GM23338 (cell line): ENCODE data around the gene JPH4. TPM values are rescaled to one million over a fixed set of nuclear protein-coding genes. Genes with fewer than 3 reads are reported as not detected.
"Not testable (repeated sequence)": the region's sequence is repeated elsewhere in the genome, so short reads cannot be mapped to it uniquely, and the experiment has no call there.

Experiments used
- ATAC-seq: fragments of 200-7000 bp; cut with Tn5 transposase; 3 replicates; pipeline ENCODE4 v1.9.1; 2020
- DNase-seq: peaks from one replicate; pipeline ENCODE4 v3.0.0-alpha.2; 2015; ENCODE audit warnings: low spot score
- H2AFZ ChIP-seq: fragments of 200-600 bp; sonication (generic); 2 replicates; pipeline ENCODE4 v1.8.0; 2016; ENCODE audit warnings: antibody characterized with exemption, mild to moderate bottlenecking, moderate library complexity
- H3F3A ChIP-seq: fragments of 200-600 bp; sonication (generic); replicated peaks from 2 replicates; pipeline ENCODE4 v1.8.0; 2017; ENCODE audit warnings: antibody characterized with exemption, mixed run types, low read depth
- H3K27ac ChIP-seq: fragments of 200-600 bp; sonication (generic); 2 replicates; pipeline ENCODE4 v1.6.1; 2016; ENCODE audit warnings: low read depth
- H3K27me3 ChIP-seq: fragments of 200-600 bp; sonication (generic); 2 replicates; pipeline ENCODE4 v1.8.0; 2016; ENCODE audit warnings: mild to moderate bottlenecking, mixed run types, moderate library complexity; ENCODE audit not compliant: insufficient read depth
- H3K36me3 ChIP-seq: fragments of 200-600 bp; sonication (generic); 2 replicates; pipeline ENCODE4 v1.8.0; 2016; ENCODE audit warnings: mild to moderate bottlenecking; ENCODE audit not compliant: insufficient read depth
- H3K4me1 ChIP-seq: fragments of 200-600 bp; sonication (generic); 2 replicates; pipeline ENCODE4 v1.8.0; 2016; ENCODE audit warnings: mild to moderate bottlenecking, moderate library complexity; ENCODE audit not compliant: insufficient read depth
- H3K4me2 ChIP-seq: fragments of 200-600 bp; sonication (generic); 2 replicates; pipeline ENCODE4 v1.7.1; 2017; ENCODE audit warnings: mixed run types
- H3K4me3 ChIP-seq: fragments of 200-600 bp; sonication (generic); 2 replicates; pipeline ENCODE4 v1.6.1; 2016; ENCODE audit warnings: mixed run types
- H3K79me2 ChIP-seq: fragments of 200-600 bp; sonication (generic); replicated peaks from 2 replicates; pipeline ENCODE4 v1.8.0; 2017; ENCODE audit warnings: mild to moderate bottlenecking; ENCODE audit not compliant: insufficient read depth
- H3K9me2 ChIP-seq: fragments of 200-600 bp; sonication (generic); 2 replicates; pipeline ENCODE4 v1.8.0; 2017; ENCODE audit not compliant: insufficient read depth
- H4K20me1 ChIP-seq: fragments of 200-600 bp; sonication (generic); replicated peaks from 2 replicates; pipeline ENCODE4 v1.8.0; 2017; ENCODE audit warnings: mild to moderate bottlenecking; ENCODE audit not compliant: insufficient read depth
- H3K27ac Mint-ChIP-seq: 2 replicates; pipeline ENCODE4 v1.8.0; 2020; ENCODE audit warnings: inconsistent platforms, mild to moderate bottlenecking, moderate library complexity, mixed read lengths
- H3K27me3 Mint-ChIP-seq: 3 replicates; pipeline ENCODE4 v1.8.0; 2022; ENCODE audit warnings: low read depth, mild to moderate bottlenecking, moderate library complexity, mixed read lengths, inconsistent platforms; ENCODE audit not compliant: insufficient read depth, poor library complexity
- H3K36me3 Mint-ChIP-seq: 3 replicates; pipeline ENCODE4 v1.8.0; 2021; ENCODE audit warnings: low read depth, mild to moderate bottlenecking, inconsistent platforms, moderate library complexity, mixed read lengths
- H3K4me1 Mint-ChIP-seq: 3 replicates; pipeline ENCODE4 v1.8.0; 2020; ENCODE audit warnings: mild to moderate bottlenecking, inconsistent platforms, mixed read lengths
- H3K4me3 Mint-ChIP-seq: 3 replicates; pipeline ENCODE4 v1.8.0; 2021; ENCODE audit warnings: moderate library complexity, mild to moderate bottlenecking, inconsistent platforms, mixed read lengths
- H3K9me3 Mint-ChIP-seq: 3 replicates; pipeline ENCODE4 v1.8.0; 2020; ENCODE audit warnings: moderate library complexity, mild to moderate bottlenecking, inconsistent platforms, mixed read lengths
- CREB1 ChIP-seq: fragments of 250-450 bp; sonication (Bioruptor Pico); IDR thresholded peaks from 2 replicates; pipeline ENCODE4 v1.5.0; 2020; ENCODE audit warnings: low read depth, mild to moderate bottlenecking, moderate library complexity
- ETS1 ChIP-seq: IDR thresholded peaks from 2 replicates; pipeline ENCODE4 v1.6.1; 2016; ENCODE audit warnings: antibody characterized with exemption
- EZH2 ChIP-seq: fragments of 200-600 bp; sonication (generic); IDR thresholded peaks from one replicate; pipeline ENCODE4 v1.8.0; 2017; ENCODE audit warnings: antibody characterized with exemption, mild to moderate bottlenecking, low read depth; ENCODE audit not compliant: unreplicated experiment
- EZH2phosphoT487 ChIP-seq: fragments of 200-600 bp; sonication (generic); IDR thresholded peaks from one replicate; pipeline ENCODE4 v1.8.1; 2018; ENCODE audit warnings: antibody characterized with exemption; ENCODE audit not compliant: unreplicated experiment
- NANOG ChIP-seq: IDR thresholded peaks from 2 replicates; pipeline ENCODE4 v1.6.1; 2016; ENCODE audit warnings: antibody characterized with exemption, borderline replicate concordance
- REST ChIP-seq: IDR thresholded peaks from one replicate; pipeline ENCODE4 v1.6.1; 2018; ENCODE audit warnings: antibody characterized with exemption; ENCODE audit not compliant: unreplicated experiment
- STAT1 ChIP-seq: IDR thresholded peaks from one replicate; pipeline ENCODE4 v1.6.1; 2016; ENCODE audit warnings: antibody characterized with exemption; ENCODE audit not compliant: unreplicated experiment
- ZNF114 ChIP-seq: fragments of 250-450 bp; sonication (Bioruptor Pico); IDR thresholded peaks from 2 replicates; pipeline ENCODE4 v1.5.0; 2020; ENCODE audit warnings: mild to moderate bottlenecking, moderate library complexity
- ZNF331 ChIP-seq: fragments of 250-450 bp; sonication (Bioruptor Pico); IDR thresholded peaks from 2 replicates; pipeline ENCODE4 v1.5.0; 2020; ENCODE audit warnings: low read depth, mild to moderate bottlenecking, moderate library complexity
- ZNF462 ChIP-seq: fragments of 250-450 bp; sonication (Bioruptor Pico); IDR thresholded peaks from 2 replicates; pipeline ENCODE4 v1.5.0; 2020; ENCODE audit warnings: mild to moderate bottlenecking, moderate library complexity
- polyA plus RNA-seq: library from polyadenylated mRNA; unstranded; fragments of >200 nt; fragmentation: Nextera tagmentation; extraction: Ambion mirVana; gene quantifications from 2 replicates; pipeline ENCODE4 v1.2.1, GENCODE V29; 2016
- total RNA-seq: library from RNA; depleted of rRNA; stranded (reverse); fragments of >200 nt; shearing (Covaris generic); gene quantifications from 2 replicates; pipeline ENCODE4 v1.2.3, GENCODE V29; 2014

Gene JPH4
- total and polyA plus RNA-seq, 2 experiments from 2014 or later: 11.0 to 29.9 TPM

GRCh38 chr14:23610090-23610814 lies 31.7 kb upstream of the JPH4 start:
- Histone ChIP-seq H3K36me3 (no peaks in the 10 kb centered on the region), H3K4me1 (no peaks in the 10 kb centered on the region), H3K79me2 (no peaks in the 10 kb centered on the region), H3K4me2 (no peak overlapping the region), H4K20me1 (no peaks in the 10 kb centered on the region), H3F3A (no peaks in the 10 kb centered on the region), H3K4me3 (no peak overlapping the region), H3K27me3 (no peaks in the 10 kb centered on the region), H2AFZ (no peak overlapping the region), H3K27ac (no peak overlapping the region), H3K9me2 (peaks cover 8% of the 10 kb centered on the region; the same call in 1 of the 2 replicates)
- Mint-ChIP-seq H3K4me1 (peaks cover 7% of the 10 kb centered on the region), H3K27me3 (peaks cover 1% of the 10 kb centered on the region), H3K36me3 (no peaks in the 10 kb centered on the region; the same call in 2 of the 3 replicates), H3K9me3 (peaks cover 8% of the 10 kb centered on the region; the same call in 2 of the 3 replicates), H3K4me3 (no peak overlapping the region), H3K27ac (no peak overlapping the region)
- DNase-seq (no peak), ATAC-seq (no peak)
- TF ChIP-seq ZNF462 (CRISPR knock-in tag) (no peak), ZNF114 (no peak), CREB1 (no peak), ZNF331 (CRISPR knock-in tag) (no peak), EZH2phosphoT487 (no peak), NANOG (no peak), EZH2 (no peak), STAT1 (no peak), ETS1 (no peak), REST (no peak)

- H3K9me3 Mint-ChIP-seq: not testable (repeated sequence)
Measured at GRCh38 chr14:23609411-23610089, 31.0 kb upstream of the JPH4 start.

More at GRCh38 chr14:23609411-23610089, 31.0 kb upstream of the JPH4 start:
- H4K20me1 ChIP-seq, H3K4me3 Mint-ChIP-seq, H3K27me3 Mint-ChIP-seq, H2AFZ ChIP-seq, H3K4me1 Mint-ChIP-seq, H3K4me1 ChIP-seq, H3K9me2 ChIP-seq, H3K36me3 Mint-ChIP-seq, H3K79me2 ChIP-seq, H3K4me2 ChIP-seq, H3K27ac ChIP-seq, H3F3A ChIP-seq, ATAC-seq, H3K27me3 ChIP-seq, DNase-seq, H3K36me3 ChIP-seq, H3K27ac Mint-ChIP-seq, H3K4me3 ChIP-seq: not testable (repeated sequence)
